Tibial nerve (tissue), 4 donors: ENCODE results near the gene CALML4.

Experiments
- EP300 ChIP-seq, 2 donors: sonication (generic); formaldehyde crosslinking; IDR thresholded peaks; one replicate each; pipeline ENCODE4 v1.6.1; 2017; ENCODE audit warnings: antibody characterized with exemption in 2 of 2, mild to moderate bottlenecking in 1 of 2
- POLR2A ChIP-seq, 2 donors: fragments of 450-650 bp; IDR thresholded peaks; one replicate each; pipeline ENCODE4 v1.6.1; 2017; ENCODE audit warnings: antibody characterized with exemption in 2 of 2, mild to moderate bottlenecking in 2 of 2, moderate library complexity in 2 of 2
- TF ChIP-seq, protein P1 (sequence below), 5 experiments: fragments of 200-600 bp in 3 of 5; fragments of 450-650 bp in 2 of 5; sonication (generic) in 3 of 5; IDR thresholded peaks; one replicate each; pipeline ENCODE4 v1.5.1; 2016 to 2019; ENCODE audit warnings: antibody characterized with exemption in 5 of 5, mild to moderate bottlenecking in 3 of 5, moderate library complexity in 2 of 5

DNA sequence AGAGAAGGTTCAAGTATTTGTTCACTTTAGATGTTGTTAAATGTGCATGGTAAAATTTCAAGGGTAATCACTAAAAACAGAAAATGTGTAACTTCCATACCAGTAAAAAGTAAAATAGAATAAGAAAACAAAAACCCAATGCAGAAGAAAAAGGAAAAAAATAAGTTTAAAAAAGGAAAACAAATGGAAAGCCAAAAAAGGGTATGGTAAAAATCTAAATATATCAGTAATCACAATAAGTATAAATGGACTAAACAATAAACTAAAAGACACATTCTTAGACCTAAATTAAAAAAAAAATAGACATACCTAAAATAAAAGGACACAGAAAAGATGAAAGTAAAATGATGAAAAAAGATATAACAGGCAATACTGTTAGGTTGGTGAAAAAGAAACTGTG lies 33.9 kb upstream of the CALML4 start:
- TF ChIP-seq POLR2A (IDR thresholded peaks at IDR 0.05) = no peak
- TF ChIP-seq, protein P1, sequence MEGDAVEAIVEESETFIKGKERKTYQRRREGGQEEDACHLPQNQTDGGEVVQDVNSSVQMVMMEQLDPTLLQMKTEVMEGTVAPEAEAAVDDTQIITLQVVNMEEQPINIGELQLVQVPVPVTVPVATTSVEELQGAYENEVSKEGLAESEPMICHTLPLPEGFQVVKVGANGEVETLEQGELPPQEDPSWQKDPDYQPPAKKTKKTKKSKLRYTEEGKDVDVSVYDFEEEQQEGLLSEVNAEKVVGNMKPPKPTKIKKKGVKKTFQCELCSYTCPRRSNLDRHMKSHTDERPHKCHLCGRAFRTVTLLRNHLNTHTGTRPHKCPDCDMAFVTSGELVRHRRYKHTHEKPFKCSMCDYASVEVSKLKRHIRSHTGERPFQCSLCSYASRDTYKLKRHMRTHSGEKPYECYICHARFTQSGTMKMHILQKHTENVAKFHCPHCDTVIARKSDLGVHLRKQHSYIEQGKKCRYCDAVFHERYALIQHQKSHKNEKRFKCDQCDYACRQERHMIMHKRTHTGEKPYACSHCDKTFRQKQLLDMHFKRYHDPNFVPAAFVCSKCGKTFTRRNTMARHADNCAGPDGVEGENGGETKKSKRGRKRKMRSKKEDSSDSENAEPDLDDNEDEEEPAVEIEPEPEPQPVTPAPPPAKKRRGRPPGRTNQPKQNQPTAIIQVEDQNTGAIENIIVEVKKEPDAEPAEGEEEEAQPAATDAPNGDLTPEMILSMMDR (IDR thresholded peaks at IDR 0.05) = no peak
- TF ChIP-seq EP300 (IDR thresholded peaks at IDR 0.05) = no peak
